HG02798 (cell line): ENCODE results near the gene SPTSSB.
A peak's percentile ranks its signal among the peaks of the same experiment; 100 is the strongest.

Experiments used
- ATAC-seq: cut with Tn5 transposase; IDR thresholded peaks from one replicate; pipeline ENCODE4 v1.9.1; 2021; ENCODE audit warnings: mild to moderate bottlenecking; ENCODE audit not compliant: unreplicated experiment, poor library complexity

Gene SPTSSB

DNA sequence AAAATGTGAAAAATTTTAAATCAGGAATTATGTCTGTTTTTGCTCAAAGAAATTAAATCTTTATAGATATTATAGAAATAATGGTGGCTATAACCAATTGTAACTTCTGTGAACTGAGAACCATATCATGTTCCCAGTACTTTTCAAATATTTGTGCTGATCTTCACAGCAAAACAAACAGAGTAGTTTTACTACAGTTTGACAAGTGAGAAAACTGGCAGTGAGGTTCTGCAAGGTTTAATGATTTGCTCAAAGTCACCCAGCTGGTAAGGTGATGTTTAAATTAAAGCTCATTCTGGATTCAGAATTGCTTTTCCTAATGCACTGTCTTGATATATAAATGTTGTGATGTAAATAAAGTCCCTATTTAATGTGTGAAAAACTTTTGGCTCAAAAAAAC, 22.0 kb upstream of the SPTSSB start:
- ATAC-seq = no peak

DNA sequence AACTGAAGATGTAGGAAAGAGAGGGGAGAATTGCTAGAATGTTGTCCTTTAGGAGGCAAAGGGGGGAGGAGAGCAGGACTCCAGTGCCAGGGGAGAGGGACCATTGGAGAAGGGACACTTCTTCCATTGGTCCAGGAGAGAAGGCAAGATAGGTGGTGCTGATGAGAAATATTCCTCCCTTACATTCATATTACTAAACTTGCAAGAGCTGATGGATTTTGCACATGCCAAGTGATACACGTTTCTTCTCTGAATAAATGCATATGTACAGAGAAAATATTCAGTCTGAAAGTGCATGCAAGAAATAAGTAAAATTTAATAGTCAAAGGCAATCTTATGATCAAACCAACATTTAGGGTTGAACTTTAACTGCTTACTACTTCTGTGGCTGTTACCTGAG, 21.5 kb upstream of the SPTSSB start:
- no peak for ATAC-seq

DNA sequence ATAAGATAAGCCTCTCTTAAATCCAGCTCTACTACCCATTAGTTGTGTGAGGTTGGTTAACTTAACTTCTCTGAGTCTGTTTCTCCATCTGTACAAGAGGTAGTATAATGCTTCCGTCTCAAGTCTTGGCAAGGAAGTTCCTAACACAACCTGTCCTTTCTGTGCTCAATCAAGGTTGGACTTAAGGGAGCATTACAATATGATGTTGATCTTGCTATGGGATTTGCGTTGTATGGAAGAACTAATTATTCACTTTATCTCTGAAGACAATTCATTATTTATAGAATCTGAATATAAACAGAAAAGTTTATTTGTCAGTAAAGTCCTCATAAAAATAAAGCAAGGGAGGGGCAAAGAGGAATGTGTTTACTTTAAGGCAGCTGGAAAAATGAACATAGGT, 18.9 kb upstream of the SPTSSB start:
- ATAC-seq = no peak

DNA sequence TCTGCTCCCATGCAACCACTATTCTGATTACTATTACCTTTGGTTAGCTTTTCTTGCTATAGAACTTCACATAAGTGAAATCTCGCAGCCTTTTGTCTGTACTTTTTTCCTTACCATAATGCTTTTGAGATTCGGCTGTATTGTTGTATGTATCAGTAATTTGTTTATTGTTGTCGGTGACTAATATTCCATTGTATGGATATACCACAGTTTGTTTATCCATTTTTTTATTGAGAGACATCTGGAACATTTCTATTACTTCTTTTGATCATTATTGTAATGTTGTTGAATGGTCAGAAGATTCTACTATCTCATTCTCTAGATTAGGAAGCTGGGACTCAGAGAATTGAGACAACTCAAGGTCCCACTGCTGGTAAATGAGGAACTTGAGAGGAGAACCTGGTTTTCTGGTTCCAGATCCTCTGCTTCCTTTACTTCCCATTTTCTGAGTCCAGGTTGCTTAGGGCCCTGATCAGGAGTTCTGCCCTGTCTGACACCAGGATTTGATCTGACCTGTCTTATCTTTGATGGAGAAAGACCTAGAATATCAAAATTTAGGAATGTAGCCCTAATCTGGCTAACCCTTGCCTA, 18.2 kb upstream of the SPTSSB start:
- no peak for ATAC-seq

DNA sequence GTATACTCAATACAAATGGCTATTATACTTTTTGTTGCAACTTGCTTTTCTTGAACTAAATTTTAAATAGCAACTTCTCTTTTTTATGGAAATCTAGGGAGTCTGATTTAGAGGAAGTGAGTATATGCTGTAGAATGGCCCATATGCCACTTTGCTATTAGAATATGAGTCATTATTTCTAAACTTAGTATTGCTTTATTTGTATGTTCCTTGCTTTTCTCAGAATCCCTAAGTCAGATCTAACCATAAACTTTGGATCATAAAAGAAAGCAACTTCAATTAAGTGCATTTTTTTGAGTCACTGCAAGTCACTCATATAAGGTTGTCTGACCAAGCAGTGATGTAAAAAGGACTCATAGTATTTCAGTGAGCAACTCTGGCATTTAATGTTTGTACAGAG, 17.5 kb upstream of the SPTSSB start:
- no peak for ATAC-seq

DNA sequence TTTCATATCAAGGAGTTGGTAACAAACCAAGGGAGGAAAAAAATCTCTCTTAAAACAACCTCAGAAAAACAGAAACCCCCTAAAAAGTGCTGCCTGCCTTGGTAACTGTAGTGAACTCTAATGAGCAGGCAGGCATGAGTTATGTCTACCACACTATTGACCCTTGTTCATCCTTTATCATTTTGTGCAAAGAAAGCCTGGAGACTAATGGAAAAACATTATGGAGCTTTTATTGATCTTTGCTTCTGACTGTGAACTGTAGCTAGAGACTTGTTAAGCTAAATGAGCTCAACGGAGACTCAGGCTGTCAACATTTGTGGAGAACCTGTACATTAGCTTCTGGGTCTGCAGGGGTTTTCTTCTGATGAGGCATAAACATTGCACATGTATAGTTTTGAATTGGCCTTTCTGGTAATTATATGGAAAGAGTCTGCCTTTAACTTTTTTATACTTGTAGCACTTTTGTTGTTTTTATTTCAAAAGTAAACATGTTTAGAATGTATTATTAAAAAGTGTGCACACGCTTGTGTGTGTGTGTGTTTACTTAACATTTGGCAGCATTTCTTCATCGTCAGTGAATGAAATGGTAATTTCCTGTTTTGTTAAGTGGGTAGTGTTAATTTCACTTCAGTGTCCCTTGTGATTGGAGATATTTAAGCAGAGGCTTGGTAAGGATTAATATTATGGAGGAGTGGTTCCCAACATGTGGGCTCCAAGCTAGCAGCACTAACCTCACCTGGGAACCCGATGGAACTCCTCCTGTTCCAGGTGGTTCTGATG, 15.9 kb upstream of the SPTSSB start:
- no peak for ATAC-seq

DNA sequence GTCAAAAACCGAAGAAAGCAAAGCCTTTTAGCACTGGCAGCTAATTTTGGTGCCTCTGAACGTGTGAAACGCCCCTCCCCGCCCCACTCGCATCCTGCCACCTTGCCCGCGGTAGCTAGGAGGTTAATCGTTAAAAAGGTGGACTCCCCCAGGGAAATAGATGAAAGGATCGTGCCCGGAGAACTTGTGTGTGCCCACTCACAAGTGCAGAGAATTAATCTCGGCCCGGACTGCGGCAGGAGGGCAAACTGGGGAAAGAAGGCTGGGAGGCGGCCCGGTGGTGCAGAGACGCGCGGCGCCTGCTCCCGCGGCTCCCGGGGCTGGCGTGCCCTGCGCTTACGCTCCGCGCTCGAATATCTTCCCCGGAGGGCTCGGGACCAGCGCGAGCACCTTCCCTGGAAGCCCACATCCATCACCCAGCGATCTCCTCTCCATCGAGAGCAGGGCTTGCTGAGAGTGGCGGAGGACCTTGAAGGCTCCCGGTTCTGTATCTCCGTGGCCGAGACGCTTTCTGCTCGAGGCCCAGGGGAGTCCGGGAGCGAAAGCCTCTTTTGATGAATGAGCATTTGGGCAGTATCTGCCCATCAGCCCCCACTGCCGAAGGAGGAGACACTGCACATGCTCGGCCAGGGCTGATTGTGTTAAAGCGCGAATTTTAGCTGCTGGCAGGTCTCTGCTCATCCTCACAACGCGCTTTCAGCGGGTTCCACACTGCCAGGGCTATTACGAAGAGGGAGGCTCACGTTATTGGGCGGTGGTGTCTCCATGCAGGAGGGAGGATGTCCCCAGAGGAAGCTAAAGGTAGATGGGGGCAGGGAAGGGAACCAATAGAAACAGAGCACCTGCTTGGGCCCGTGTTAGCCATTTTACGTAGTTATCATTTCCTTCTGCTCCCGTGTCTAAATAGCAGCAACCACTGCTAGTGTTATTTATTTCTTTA, 1.3 kb upstream of the SPTSSB start:
- peak; percentile 50 for ATAC-seq

DNA sequence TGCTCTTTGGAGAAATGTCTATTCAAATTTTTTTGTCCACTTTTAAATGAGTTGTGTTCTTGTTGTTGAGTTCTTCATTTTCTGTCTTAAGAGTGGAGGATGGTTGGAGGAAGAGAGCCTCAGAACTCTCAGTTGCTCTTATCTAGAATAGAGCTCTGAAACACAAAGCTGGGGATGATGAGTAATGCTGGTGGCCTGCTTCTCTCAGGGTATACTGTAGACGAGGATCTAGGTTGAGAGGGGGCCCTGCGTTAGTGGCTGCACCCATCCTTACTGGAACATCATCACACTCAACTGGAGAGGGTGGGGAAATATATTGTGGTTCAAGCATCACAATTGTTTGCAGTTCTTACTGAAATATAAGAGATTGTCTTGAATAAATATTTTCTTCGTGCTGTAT, 1.8 kb downstream of the SPTSSB start:
- no peak for ATAC-seq

DNA sequence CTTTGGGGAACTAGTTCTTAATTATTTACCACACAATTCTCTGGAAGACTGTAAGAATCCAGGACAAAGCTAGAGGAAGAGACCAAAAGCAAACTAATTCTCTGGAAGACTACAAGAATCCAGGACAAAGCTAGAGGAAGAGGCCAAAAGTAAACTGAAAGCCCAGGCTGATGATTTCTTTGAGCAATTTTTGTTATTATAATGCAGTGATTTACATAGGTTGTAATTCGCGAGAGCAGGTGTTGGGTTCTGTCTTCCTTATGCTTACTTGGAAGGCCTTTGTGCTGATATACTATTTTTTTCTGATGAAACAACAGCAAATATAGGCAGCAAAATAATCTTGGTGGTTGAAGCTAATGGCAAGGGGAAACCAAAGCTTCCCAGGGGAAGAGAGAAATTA, 5.2 kb downstream of the SPTSSB start:
- ATAC-seq = no peak

DNA sequence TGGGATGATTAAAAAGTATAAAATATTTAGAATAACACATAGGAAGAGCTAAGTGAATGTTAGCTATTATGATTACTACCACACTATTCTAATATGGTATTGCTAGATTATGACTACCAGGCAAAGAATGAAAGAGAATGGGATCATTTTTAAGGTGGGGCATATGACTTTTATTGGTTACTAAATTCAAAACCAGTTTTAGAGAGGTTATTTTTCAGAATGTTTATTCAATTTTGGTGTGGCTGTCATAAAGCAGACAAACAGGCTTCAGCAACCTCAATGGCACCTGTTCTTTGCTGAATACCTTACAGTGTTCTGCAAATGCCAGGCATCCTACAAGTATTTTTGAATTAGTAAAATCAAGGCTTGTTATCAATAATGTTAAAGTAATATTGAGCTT, 12.8 kb downstream of the SPTSSB start:
- ATAC-seq = no peak

DNA sequence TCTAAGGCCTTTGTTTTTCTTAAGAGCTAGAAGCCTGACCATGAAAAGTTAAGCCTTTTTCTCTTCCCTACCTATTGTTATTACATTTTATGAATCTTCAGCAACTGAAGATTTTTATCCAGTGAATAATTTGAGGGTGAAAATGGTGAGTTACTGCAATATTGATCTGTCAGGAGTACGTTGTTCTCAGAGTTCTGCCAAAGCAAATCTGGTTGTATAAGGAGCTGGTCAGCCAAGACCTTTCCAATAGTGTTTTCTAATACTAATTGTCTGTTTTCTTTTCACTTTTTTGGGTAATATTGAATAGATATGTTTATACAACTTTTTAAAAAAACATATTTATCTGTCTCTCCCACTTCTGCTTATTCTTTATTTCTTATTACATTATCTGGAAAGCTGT, 15.0 kb downstream of the SPTSSB start:
- no peak for ATAC-seq

DNA sequence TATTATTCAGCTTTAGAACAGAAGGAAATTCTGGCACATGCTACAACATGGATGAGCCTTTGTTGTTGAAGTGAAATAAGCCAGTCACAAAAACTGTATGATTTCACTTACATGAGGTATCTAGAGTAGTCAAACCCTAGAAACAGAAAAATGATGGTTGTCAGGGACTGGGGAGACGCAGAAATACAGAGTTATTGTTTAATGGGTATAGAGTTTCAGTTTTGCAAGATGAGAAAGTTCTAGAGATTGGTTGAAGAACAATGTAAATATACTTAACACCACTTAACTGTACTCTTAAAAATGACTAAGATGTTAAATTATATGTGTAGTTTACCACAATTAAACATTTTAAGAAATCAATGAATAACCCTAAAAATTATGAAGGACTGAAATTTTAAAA, 15.8 kb downstream of the SPTSSB start:
- no peak for ATAC-seq

DNA sequence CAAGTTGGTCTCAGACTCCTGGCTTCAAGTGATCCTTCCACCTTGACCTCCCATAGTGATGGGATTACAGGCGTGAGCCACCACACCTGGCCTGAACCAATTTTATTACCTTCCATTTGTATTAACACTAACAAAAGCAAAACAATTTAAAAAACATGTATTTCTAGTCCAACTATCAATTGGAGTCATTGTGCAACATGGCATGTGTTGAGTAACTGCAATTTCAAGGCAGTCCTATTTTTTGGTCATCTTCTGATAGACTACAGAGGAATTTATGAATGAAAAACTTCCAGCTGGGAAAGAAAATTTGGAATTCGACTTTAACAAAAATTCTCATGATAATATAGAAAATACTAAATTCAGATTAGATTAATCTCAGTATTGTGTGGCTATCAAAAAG, 16.8 kb downstream of the SPTSSB start:
- ATAC-seq = no peak

DNA sequence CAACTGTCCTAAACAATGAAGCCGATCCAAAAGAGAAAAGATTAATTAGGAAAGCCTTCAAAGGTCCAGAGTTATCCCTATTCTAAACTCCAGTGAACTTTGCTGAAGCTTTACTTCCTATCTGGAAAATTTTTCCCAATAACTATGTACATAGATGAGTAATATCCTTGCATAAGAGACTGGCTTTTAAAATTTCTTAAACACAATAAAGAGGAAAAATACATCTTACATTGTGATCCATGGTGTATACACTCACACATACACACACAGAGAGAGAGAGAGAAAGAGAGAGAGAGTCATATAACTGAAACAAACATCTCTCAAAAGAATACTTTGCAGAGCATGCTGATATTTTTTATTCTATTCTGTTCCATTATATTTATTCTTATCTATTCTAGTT, 20.0 kb downstream of the SPTSSB start:
- no peak for ATAC-seq

DNA sequence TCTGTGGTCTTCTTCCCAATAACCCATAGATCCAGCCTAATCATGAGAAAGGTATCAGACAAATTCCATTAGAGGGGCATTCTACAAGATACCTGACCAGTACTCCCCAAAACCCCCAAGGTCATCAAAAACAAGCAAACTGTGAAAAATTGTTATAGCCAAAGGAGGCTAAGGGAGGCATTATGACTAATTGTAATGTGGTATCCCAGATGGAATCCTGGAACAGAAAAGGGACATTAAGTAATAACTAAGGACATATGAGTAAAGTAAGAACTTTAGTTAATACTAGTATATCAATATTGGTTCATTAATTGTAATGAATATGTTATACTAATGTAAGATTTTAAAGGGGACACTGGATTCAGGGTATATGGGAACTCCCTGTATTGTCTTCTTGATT, 20.4 kb downstream of the SPTSSB start:
- no peak for ATAC-seq

DNA sequence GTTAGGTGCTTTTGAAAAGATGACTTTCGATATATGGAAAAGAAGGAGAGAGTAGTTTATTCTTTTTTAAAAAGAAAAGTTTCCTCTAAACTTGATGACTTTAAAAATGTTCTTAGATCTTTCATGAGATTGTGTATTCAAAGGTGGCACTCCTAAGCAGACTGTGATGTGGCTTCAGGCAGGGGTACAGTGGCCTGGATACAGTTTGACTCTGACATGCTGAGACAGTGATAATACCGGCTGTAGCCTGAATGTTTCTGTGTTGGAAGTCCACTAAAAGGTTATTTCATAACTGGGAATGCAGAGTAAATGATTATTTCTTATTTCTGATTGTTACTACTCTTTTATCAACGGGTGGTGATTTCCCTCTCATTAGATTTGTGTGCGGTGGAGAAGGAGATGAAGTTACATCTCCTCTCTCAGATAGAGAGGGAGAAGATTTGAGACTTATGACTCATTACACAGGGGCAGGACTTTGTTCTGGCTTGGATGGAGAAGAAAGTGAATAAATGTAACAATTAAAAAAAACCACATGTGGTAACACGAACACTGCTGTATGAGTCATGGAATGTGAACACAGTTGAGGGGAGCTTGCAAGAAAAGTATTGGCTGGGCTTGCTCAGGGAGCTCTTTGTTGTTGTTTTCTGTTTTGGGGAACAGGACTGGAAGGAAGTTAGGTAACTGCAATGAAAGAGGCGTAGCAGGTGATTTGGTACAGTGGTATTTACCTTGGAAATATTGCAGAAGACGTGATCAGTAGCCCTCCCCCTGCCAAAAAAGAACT, 21.6 kb downstream of the SPTSSB start:
- ATAC-seq = no peak

DNA sequence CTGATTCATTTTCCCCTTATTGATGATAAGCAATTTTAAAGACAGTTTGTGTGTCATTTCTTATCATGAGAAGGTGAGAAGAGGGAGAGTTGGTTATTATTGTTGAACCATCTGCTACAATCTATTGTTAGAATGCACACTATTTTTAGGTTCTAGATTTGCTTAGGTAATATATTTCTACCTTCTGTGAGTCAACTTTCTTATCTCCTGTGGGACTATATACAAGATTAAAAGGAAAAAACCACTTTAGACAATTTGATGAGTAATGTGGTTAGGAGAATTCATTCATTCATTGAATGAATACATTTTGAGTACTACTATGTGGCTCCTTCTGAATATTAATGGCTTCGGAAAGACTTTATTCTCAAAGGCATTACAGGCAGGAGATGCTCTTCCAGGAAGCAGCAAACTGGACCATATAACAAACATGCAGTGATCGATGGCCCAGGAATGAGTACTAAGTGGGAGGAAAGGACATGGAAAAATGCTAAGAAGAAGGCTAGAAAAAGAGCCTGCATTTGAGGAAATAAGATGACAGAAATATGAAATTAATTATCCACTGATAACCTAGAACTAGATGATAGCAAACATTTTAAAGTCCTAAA, 22.4 kb downstream of the SPTSSB start:
- ATAC-seq = peak; percentile 45

DNA sequence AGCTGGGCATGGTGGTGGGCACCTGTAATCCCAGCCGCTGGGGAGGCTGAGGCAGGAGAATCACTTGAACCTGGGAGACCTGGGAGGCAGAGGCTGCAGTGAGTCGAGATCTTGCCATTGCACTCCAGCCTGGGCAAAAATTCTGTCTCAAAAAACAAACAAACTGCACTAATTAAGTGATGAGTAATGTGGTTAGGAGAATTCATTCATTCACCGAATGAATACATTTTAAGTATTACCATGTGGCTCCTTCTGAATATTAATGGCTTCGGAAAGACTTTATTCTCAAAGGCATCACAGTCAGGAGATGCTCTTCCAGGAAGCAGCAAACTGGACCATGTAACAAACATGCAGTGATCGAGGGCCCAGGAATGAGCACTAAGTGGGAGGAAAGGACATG, 23.6 kb downstream of the SPTSSB start:
- ATAC-seq = no peak

DNA sequence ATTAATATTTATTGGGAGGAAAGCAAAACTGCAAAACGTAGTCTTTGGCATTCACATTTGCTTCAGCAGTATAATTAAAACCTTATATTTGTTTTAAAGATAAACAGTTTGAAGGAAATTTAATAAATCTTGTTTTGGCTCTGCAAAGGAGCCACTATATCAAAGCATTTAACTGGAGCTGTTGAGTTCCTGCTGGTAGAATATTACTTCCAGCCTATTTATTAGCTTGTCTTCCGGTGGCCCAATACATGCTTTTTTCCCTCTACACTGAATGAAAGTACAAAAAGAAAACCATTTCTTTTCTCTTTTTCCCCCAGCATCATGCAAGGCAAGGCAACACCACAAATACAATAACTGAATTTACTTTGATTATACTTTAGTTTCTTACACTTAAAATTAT, 26.3 kb downstream of the SPTSSB start:
- ATAC-seq = no peak

DNA sequence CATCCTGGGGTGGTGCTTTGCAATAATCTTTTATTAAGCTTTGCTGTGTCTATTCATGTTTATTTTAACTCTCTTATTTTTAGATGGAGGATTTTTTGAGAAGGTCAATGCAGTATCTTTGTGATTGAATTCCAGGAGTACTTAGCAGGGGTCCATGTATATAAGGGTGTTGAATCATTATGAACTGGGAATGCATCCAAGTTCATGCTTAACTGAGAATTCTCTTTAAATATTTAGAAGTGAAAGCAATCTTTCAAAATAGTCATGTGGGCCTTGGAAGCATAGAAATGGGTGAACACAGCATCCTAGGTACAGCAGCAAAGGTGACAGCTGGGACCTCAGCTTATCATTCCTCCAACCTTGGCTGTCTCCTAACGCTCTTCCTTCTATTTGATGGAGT, 27.3 kb downstream of the SPTSSB start:
- no peak for ATAC-seq
